HG02763 (cell line): ENCODE measurements around the gene ZNF726.
"Not testable (repeated sequence)": the region's sequence is repeated elsewhere in the genome, so short reads cannot be mapped to it uniquely, and the experiment has no call there.

Source experiments
- ATAC-seq: cut with Tn5 transposase; IDR thresholded peaks from one replicate; pipeline ENCODE4 v1.9.1; 2021; ENCODE audit warnings: mild to moderate bottlenecking, moderate library complexity; ENCODE audit not compliant: unreplicated experiment

The ZNF726 gene

DNA sequence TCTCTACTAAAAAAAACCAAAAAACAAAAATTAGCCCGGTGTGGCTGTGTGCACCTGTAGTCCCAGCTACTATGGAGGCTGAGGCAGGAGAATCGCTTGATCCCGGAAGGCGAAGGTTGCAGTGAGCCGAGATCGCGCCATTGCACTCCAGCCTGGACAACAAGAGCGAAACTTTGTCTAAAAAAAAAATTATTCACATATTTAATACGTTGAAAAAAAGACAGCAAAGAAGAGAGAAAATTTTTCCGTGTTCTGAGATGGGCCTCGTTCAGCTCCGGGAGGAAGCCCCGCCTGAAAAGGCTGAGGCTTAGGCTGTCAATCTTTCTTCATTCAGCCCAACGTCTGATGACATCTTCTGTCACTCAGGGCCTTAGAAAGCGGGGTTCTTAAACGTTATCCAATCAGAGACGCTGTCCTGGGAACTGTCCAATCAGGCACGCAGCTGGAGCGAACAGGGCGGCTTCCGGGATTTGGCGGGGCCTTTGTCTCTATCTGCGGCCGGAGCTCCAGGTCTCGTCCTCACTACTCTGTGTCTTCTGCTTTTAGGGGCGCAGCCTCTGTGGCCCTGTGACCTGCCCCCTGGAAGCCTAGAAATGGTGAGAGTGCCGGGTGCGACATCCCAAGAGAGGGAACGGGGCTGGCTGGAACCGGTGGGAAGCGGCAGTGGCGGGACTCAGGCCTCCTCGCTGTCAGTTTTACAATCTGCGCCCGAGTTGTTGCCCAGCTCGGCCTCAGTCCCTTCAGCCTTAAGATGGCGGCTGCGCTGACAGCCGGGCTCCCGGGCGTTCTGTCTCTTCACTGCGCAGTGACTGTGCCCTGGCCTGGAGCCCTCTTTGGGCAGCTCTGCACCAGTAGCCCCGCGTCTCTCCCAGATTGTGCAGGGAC is at the start of gene ZNF726:
Gene ZNF726 (plus strand): TSS at position 485 of the 885 bp plus-strand sequence. CDS start 109 bp downstream, at position 594.
- peak; percentile 95 for ATAC-seq

GRCh38 chr19:23867895-23868294 is 46.8 kb upstream of the ZNF726 start:
- ATAC-seq: no peak

- ATAC-seq: no peak
Observed at GRCh38 chr19:23868630-23869029, 46.1 kb upstream of the ZNF726 start.

- ATAC-seq: no peak
Observed at GRCh38 chr19:23872282-23872919, 42.3 kb upstream of the ZNF726 start.

DNA sequence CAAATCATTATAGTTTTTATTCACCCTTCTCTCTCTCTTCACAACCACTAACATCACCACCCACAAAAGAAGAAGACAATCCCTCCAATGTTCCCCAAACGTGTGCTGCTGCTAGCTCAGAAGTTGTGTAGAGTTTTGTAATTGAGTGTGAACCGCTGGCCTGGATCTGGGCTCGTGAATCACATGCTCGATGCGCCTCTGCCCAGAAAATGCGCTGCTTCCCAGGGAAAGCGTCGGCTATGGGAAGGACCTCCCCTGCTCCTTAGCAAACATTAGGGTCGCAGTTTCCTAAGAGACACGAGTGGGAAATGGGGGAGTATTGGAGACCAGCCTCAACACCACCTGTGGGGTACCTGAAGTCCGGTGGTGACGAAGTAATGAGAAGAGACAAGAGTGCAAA is 38.4 kb upstream of the ZNF726 start:
- no peak for ATAC-seq

GRCh38 chr19:23876756-23877155 is 37.9 kb upstream of the ZNF726 start:
- ATAC-seq: not testable (repeated sequence)

DNA sequence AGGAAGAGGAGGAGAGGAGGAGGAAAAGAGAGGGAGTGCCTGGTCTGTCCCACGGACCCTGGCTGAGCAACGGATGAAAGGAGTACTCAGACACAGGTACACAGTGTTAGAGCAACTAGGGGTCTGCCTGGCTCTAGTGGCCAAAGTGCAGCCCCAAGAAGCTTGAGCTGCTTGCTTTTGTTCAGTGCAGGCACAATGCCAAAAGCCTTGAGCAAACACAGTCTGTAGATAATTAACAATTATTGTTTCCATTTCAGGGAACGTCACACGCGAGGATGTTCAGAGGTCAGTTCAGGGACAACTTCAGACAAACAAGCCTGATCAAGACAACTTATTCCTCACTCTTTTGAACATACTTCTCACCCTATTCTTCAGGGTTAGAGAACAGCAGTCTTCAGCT is 32.2 kb upstream of the ZNF726 start:
- no peak for ATAC-seq

DNA sequence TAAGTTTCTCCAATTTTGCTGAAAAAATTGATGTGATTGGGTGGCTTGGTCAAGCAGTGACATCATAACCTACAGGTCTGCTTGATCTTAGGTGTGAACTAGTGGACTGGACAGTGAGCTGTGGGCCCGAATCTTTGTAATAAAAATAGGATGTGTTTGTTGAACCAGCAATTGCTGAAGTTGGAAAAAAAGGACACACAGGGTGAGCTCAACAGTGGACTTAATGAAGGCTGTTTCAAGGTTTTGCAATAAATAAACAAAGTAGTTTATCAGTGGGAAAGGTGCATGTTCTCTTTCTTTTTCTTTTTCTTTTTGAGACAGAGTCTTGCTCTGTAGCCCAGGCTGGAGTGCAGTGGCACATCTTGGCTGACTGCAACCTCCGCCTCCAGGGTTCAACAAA is 30.3 kb upstream of the ZNF726 start:
- ATAC-seq: no peak

DNA sequence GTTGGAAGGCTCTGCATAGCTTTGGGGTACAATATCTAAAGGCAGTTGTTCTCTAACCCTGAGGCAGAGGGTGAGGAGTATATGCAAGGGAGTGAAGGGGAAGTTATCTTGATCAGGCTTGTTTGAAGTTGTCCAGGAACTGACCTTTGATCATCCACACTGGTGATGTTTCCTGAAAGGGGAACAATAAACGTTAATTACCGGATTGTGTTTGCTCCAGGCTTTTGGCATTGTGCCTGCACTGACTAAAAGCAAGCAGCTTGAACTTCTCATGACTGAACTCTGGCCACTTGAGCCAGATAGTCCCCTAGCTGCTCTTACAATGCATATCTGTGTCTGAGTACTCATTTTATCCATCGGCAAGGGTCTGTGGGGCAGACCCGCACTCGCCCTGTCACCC is 27.0 kb upstream of the ZNF726 start:
- no peak for ATAC-seq

- not testable (repeated sequence) for ATAC-seq
Observed at GRCh38 chr19:23896096-23896495, 18.6 kb upstream of the ZNF726 start.

- no peak for ATAC-seq
Observed at GRCh38 chr19:23896912-23897311, 17.8 kb upstream of the ZNF726 start.

- ATAC-seq: no peak
Observed at GRCh38 chr19:23901360-23901759, 13.3 kb upstream of the ZNF726 start.

DNA sequence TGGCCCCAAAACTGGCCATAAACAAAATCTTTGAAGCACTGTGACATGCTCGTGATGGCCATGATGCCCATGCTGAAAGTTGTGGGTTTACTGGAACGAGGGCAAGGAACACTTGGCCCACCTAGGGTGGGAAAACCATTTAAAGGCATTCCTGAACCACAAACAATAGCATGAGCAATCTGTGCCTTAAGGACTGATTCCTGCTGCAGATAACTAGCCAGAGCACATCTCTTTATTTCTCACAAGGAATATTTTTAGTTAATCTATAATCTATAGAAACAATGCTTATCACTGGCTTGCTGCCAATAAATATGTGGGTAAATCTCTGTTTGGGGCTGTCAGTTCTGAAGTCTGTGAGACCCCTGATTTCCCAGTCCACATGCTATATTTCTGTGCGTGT is 10.3 kb upstream of the ZNF726 start:
- no peak for ATAC-seq

DNA sequence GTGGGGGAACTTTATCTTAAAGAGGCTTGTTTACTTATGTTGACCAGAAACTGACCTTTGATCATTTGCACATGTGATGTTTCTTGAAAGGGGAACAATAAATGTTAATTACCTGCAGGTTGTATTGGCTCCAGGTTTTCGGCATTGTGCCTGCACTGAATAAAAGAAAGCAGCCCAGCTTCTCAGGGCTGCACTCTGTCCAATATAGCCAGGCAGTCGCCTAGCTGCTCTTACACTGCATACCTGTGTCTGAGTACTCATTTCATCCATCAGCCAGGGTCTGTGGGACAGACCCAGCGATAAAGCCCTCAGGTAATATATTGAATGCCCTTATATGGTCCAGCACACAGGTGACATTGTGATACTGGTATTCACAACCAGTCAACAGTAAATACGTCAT is 8.9 kb upstream of the ZNF726 start:
- no peak for ATAC-seq

DNA sequence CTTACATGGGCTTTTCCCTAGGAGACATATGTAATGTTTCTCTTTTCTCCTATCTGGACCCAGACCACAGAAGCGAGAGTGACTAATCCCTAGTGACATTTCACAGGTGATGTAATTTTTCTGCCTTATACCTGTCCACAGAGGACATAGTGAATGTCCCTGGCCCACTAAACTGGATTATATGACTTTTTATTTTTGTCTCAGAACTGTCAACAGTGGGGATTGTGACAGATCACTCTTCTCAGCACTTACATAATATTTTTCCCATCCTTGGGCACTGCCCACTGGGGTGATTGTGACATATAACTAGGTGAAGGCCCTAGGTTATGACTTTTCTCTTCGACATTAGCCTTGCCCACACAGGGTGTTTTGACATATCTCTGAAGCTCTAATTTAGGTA is 7.9 kb upstream of the ZNF726 start:
- no peak for ATAC-seq

GRCh38 chr19:23908165-23908564 is 6.5 kb upstream of the ZNF726 start:
- ATAC-seq: no peak

- ATAC-seq: no peak
Observed at GRCh38 chr19:23909222-23909621, 5.5 kb upstream of the ZNF726 start.

DNA sequence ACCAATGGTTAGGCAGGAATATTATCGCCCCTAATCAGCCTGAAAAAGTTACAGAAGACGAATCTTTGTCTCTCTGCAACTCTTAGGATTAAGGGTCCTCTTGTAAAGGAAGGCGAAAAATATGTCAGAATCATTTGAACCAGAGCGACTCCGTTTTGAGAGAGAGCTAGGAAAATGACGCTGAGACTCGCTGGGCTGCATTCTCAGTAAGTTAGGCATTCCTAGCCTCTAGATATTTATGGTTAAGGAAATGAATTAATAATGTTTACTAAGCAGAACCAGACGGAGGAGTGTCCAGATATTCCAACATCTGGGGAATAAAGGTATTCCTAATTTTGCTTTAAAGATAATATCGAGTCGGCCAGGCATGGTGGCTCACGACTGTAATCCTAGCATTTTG is 755 bp upstream of the ZNF726 start:
- no peak for ATAC-seq

- ATAC-seq: no peak
Observed at GRCh38 chr19:23916991-23917390, 2.3 kb downstream of the ZNF726 start.

GRCh38 chr19:23917856-23918255 is 3.2 kb downstream of the ZNF726 start:
- no peak for ATAC-seq

GRCh38 chr19:23925285-23925684 is 10.6 kb downstream of the ZNF726 start:
- ATAC-seq: no peak

DNA sequence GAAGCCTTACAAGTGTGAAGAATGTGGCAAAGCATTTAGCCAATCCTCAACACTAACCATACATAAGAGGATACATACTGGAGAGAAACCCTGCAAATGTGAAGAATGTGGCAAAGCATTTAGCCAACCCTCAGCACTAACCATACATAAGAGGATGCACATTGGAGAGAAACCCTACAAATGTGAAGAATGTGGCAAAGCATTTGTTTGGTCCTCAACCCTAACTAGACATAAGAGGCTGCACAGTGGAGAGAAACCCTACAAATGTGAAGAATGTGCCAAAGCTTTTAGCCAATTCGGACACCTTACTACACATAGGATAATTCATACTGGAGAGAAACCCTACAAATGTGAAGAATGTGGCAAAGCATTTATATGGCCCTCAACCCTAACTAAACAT is 18.2 kb downstream of the ZNF726 start:
- ATAC-seq: no peak
